CD4-positive, CD25-positive, alpha-beta regulatory T cell (primary cell): ENCODE results near the gene TFB2M. TPM values are rescaled to one million over a fixed set of nuclear protein-coding genes. Genes with fewer than 3 reads are reported as not detected.

ENCODE experiments used
- ATAC-seq, 2 donors: fragments of 150-1000 bp; cut with Tn5 transposase; one replicate each; pipeline ENCODE4 v1.10.0; 2021; ENCODE audit warnings: low read depth in 2 of 2, moderate number of reproducible peaks in 2 of 2, moderate library complexity in 1 of 2
- DNase-seq, 3 donors: peaks; one replicate each; pipeline versions ENCODE4 v3.0.0 to v3.0.0-alpha.2; 2012 to 2022; ENCODE audit warnings: mixed read lengths in 1 of 3
- H3K27ac ChIP-seq: one replicate; pipeline ENCODE4 v1.7.0; 2013; ENCODE audit warnings: mild to moderate bottlenecking, low read length; ENCODE audit not compliant: insufficient read depth, poor library complexity, severe bottlenecking
- H3K27me3 ChIP-seq: one replicate; pipeline ENCODE4 v1.7.0; 2013; ENCODE audit warnings: low read length; ENCODE audit not compliant: control insufficient read depth, insufficient read depth
- H3K36me3 ChIP-seq: one replicate; pipeline ENCODE4 v1.7.0; 2013; ENCODE audit warnings: mild to moderate bottlenecking, low read length, moderate library complexity; ENCODE audit not compliant: control insufficient read depth, insufficient read depth
- H3K4me1 ChIP-seq: 2 replicates; pipeline ENCODE4 v1.7.0; 2013; ENCODE audit warnings: mild to moderate bottlenecking, low read length; ENCODE audit not compliant: insufficient read depth, control insufficient read depth, poor library complexity, severe bottlenecking
- H3K4me3 ChIP-seq: one replicate; pipeline ENCODE4 v1.7.0; 2013; ENCODE audit warnings: low read depth, mild to moderate bottlenecking, low read length, moderate library complexity
- H3K9me3 ChIP-seq, 2 experiments: 1 replicate in 1 of 2; 2 replicates in 1 of 2; pipeline ENCODE4 v1.7.0; 2013; ENCODE audit warnings: low read length in 2 of 2, mild to moderate bottlenecking in 1 of 2, moderate library complexity in 1 of 2; ENCODE audit not compliant: control insufficient read depth in 2 of 2
- H3K27ac Mint-ChIP-seq, 3 donors: one replicate each; pipeline ENCODE4 v1.8.0; 2020 to 2022; ENCODE audit warnings: mild to moderate bottlenecking in 3 of 3, mixed read lengths in 3 of 3, moderate library complexity in 2 of 3
- H3K27me3 Mint-ChIP-seq: one replicate; pipeline ENCODE4 v1.8.0; 2022; ENCODE audit warnings: mild to moderate bottlenecking, mixed read lengths
- H3K36me3 Mint-ChIP-seq: one replicate; pipeline ENCODE4 v1.8.0; 2020; ENCODE audit warnings: mixed read lengths
- H3K4me1 Mint-ChIP-seq, 4 donors: one replicate each; pipeline ENCODE4 v1.8.0; 2020 to 2022; ENCODE audit warnings: mixed read lengths in 4 of 4, mild to moderate bottlenecking in 1 of 4
- H3K4me3 Mint-ChIP-seq, 4 donors: one replicate each; pipeline ENCODE4 v1.8.0; 2020 to 2022; ENCODE audit warnings: mild to moderate bottlenecking in 4 of 4, mixed read lengths in 4 of 4, moderate library complexity in 3 of 4
- H3K9me3 Mint-ChIP-seq, 7 donors: one replicate each; pipeline ENCODE4 v1.8.0; 2020 to 2022; ENCODE audit warnings: mixed read lengths in 7 of 7, mild to moderate bottlenecking in 3 of 7, moderate library complexity in 2 of 7
- polyA plus RNA-seq, 4 donors: library from polyadenylated mRNA; unstranded; fragments of 300-500 nt; fragmentation: Illumina TruSeq; gene quantifications; one replicate each; pipeline ENCODE4 v1.2.3, GENCODE V29; 2021
- total RNA-seq: library from RNA; stranded (reverse); gene quantifications from one replicate; pipeline ENCODE4 v1.2.3, GENCODE V29; 2022

The TFB2M gene
- total and polyA plus RNA-seq, 5 donors from 2014 or later: 15.2 to 21.8 (median 20.4) TPM

- H3K27ac Mint-ChIP-seq: peak overlapping the region in 2 of 3 donors; percentile 32 to 64
- peak overlapping the region; percentile 19 to 83 (median 30) for H3K4me3 Mint-ChIP-seq
- Histone ChIP-seq H3K4me1 (peaks cover 36% of the 10 kb centered on the region), H3K36me3 (peaks cover 21% of the 10 kb centered on the region), H3K4me3 (peak overlapping the region; percentile 29), H3K27ac (no peak overlapping the region), H3K9me3 (no peaks in the 10 kb centered on the region), H3K27me3 (no peaks in the 10 kb centered on the region)
- H3K9me3 Mint-ChIP-seq: peaks cover 0 to 2% (median 0%) of the 10 kb centered on the region in 7 donors
- no peaks in the 10 kb centered on the region for H3K27me3 Mint-ChIP-seq
- peaks cover 25% of the 10 kb centered on the region for H3K36me3 Mint-ChIP-seq
- peak; percentile 48 to 57 for ATAC-seq
- peaks cover 36 to 77% (median 55%) of the 10 kb centered on the region in 4 donors for H3K4me1 Mint-ChIP-seq
- DNase-seq: peak in 1 of 3 donors; percentile 38
These were observed 36.1 kb upstream of the TFB2M start for GRCh38 chr1:246602194-246602593.

GRCh38 chr1:246600579-246600978, 34.5 kb upstream of the TFB2M start:
- Mint-ChIP-seq H3K9me3 (peaks cover 0 to 2% (median 0%) of the 10 kb centered on the region in 7 donors), H3K27me3 (no peaks in the 10 kb centered on the region), H3K4me3 (peak overlapping the region in 3 of 4 donors; percentile 3 to 35 (median 28)), H3K4me1 (peaks cover 49 to 91% (median 67%) of the 10 kb centered on the region in 4 donors), H3K27ac (peak overlapping the region; percentile 72 to 80 (median 75)), H3K36me3 (peaks cover 37% of the 10 kb centered on the region)
- Histone ChIP-seq H3K4me3 (no peak overlapping the region), H3K36me3 (peaks cover 37% of the 10 kb centered on the region), H3K27ac (no peak overlapping the region), H3K27me3 (no peaks in the 10 kb centered on the region), H3K9me3 (no peaks in the 10 kb centered on the region), H3K4me1 (peaks cover 36% of the 10 kb centered on the region)
- DNase-seq: no peak
- no peak for ATAC-seq

- H3K27ac Mint-ChIP-seq: peak overlapping the region in 1 of 3 donors; percentile 43
These were observed 33.3 kb upstream of the TFB2M start for GRCh38 chr1:246599315-246599714.

GRCh38 chr1:246597971-246598370, 31.9 kb upstream of the TFB2M start:
- Mint-ChIP-seq H3K4me3 (peak overlapping the region in 2 of 4 donors; percentile 10 to 19), H3K4me1 (peaks cover 50 to 85% (median 64%) of the 10 kb centered on the region in 4 donors), H3K27ac (peak overlapping the region in 2 of 3 donors; percentile 28 to 56), H3K9me3 (no peaks in the 10 kb centered on the region), H3K27me3 (no peaks in the 10 kb centered on the region), H3K36me3 (peaks cover 41% of the 10 kb centered on the region)
- peaks cover 38% of the 10 kb centered on the region for H3K4me1 ChIP-seq
- H3K9me3 ChIP-seq: no peaks in the 10 kb centered on the region
- DNase-seq (no peak), ATAC-seq (no peak)
- no peak overlapping the region for H3K27ac ChIP-seq
- H3K27me3 ChIP-seq: no peaks in the 10 kb centered on the region
- H3K36me3 ChIP-seq: peaks cover 55% of the 10 kb centered on the region
- no peak overlapping the region for H3K4me3 ChIP-seq

More at GRCh38 chr1:246599315-246599714, 33.3 kb upstream of the TFB2M start:
- ATAC-seq (no peak), DNase-seq (no peak)
- Mint-ChIP-seq H3K4me1 (peaks cover 58 to 93% (median 73%) of the 10 kb centered on the region in 4 donors), H3K27me3 (no peaks in the 10 kb centered on the region), H3K36me3 (peaks cover 46% of the 10 kb centered on the region), H3K9me3 (peaks cover 0 to 2% (median 0%) of the 10 kb centered on the region in 7 donors), H3K4me3 (peak overlapping the region in 3 of 4 donors; percentile 1 to 36 (median 32))
- Histone ChIP-seq H3K36me3 (peaks cover 48% of the 10 kb centered on the region), H3K4me3 (no peak overlapping the region), H3K27me3 (no peaks in the 10 kb centered on the region), H3K9me3 (no peaks in the 10 kb centered on the region), H3K27ac (no peak overlapping the region), H3K4me1 (peaks cover 43% of the 10 kb centered on the region)

GRCh38 chr1:246597340-246597739, 31.3 kb upstream of the TFB2M start:
- Histone ChIP-seq H3K27me3 (no peaks in the 10 kb centered on the region), H3K27ac (no peak overlapping the region), H3K4me1 (peaks cover 40% of the 10 kb centered on the region), H3K36me3 (peaks cover 58% of the 10 kb centered on the region), H3K9me3 (no peaks in the 10 kb centered on the region), H3K4me3 (no peak overlapping the region)
- Mint-ChIP-seq H3K27ac (peak overlapping the region in 2 of 3 donors; percentile 28 to 57), H3K4me3 (no peak overlapping the region), H3K9me3 (no peaks in the 10 kb centered on the region), H3K4me1 (peaks cover 49 to 84% (median 63%) of the 10 kb centered on the region in 4 donors), H3K27me3 (no peaks in the 10 kb centered on the region), H3K36me3 (peaks cover 43% of the 10 kb centered on the region)
- DNase-seq: no peak
- no peak for ATAC-seq

- Mint-ChIP-seq H3K27ac (peak overlapping the region; percentile 21 to 68 (median 59)), H3K4me1 (peaks cover 47 to 85% (median 66%) of the 10 kb centered on the region in 4 donors), H3K9me3 (peaks cover 0 to 3% (median 0%) of the 10 kb centered on the region in 7 donors), H3K27me3 (no peaks in the 10 kb centered on the region), H3K36me3 (peaks cover 48% of the 10 kb centered on the region), H3K4me3 (peak overlapping the region in 3 of 4 donors; percentile 16 to 54 (median 17))
- Histone ChIP-seq H3K4me1 (peaks cover 45% of the 10 kb centered on the region), H3K4me3 (no peak overlapping the region), H3K36me3 (peaks cover 60% of the 10 kb centered on the region), H3K9me3 (no peaks in the 10 kb centered on the region), H3K27ac (no peak overlapping the region), H3K27me3 (no peaks in the 10 kb centered on the region)
- no peak for ATAC-seq
- no peak for DNase-seq
These were observed 29.1 kb upstream of the TFB2M start for GRCh38 chr1:246595146-246595545.

- Mint-ChIP-seq H3K4me1 (peaks cover 45 to 74% (median 55%) of the 10 kb centered on the region in 4 donors), H3K27me3 (no peaks in the 10 kb centered on the region), H3K27ac (peak overlapping the region; percentile 33 to 60 (median 36)), H3K4me3 (peak overlapping the region in 2 of 4 donors; percentile 19 to 41), H3K9me3 (peaks cover 0 to 6% (median 0%) of the 10 kb centered on the region in 7 donors), H3K36me3 (peaks cover 42% of the 10 kb centered on the region)
- DNase-seq (no peak), ATAC-seq (no peak)
- no peaks in the 10 kb centered on the region for H3K27me3 ChIP-seq
- H3K27ac ChIP-seq: no peak overlapping the region
- peaks cover 37% of the 10 kb centered on the region for H3K4me1 ChIP-seq
- no peak overlapping the region for H3K4me3 ChIP-seq
- H3K36me3 ChIP-seq: peaks cover 59% of the 10 kb centered on the region
- no peaks in the 10 kb centered on the region for H3K9me3 ChIP-seq
These were observed 26.6 kb upstream of the TFB2M start for GRCh38 chr1:246592695-246593094.

- H3K4me3 Mint-ChIP-seq: peak overlapping the region in 1 of 4 donors; percentile 44
- Histone ChIP-seq H3K9me3 (no peaks in the 10 kb centered on the region), H3K36me3 (peaks cover 52% of the 10 kb centered on the region), H3K4me1 (peaks cover 44% of the 10 kb centered on the region), H3K27me3 (no peaks in the 10 kb centered on the region), H3K27ac (no peak overlapping the region), H3K4me3 (no peak overlapping the region)
- no peak for DNase-seq
- peaks cover 0 to 6% (median 0%) of the 10 kb centered on the region in 7 donors for H3K9me3 Mint-ChIP-seq
- H3K4me1 Mint-ChIP-seq: peaks cover 48 to 74% (median 56%) of the 10 kb centered on the region in 4 donors
- peaks cover 37% of the 10 kb centered on the region for H3K36me3 Mint-ChIP-seq
- peak overlapping the region in 1 of 3 donors; percentile 36 for H3K27ac Mint-ChIP-seq
- no peaks in the 10 kb centered on the region for H3K27me3 Mint-ChIP-seq
- no peak for ATAC-seq
These were observed 25.9 kb upstream of the TFB2M start for GRCh38 chr1:246591958-246592357.
